ENCODE data around the gene RIOX2. TPM values are rescaled to one million over a fixed set of nuclear protein-coding genes. Genes with fewer than 3 reads are reported as not detected.

Gene RIOX2
- total RNA-seq, 1 experiment from 2014 or later, result 13.6 TPM

DNA sequence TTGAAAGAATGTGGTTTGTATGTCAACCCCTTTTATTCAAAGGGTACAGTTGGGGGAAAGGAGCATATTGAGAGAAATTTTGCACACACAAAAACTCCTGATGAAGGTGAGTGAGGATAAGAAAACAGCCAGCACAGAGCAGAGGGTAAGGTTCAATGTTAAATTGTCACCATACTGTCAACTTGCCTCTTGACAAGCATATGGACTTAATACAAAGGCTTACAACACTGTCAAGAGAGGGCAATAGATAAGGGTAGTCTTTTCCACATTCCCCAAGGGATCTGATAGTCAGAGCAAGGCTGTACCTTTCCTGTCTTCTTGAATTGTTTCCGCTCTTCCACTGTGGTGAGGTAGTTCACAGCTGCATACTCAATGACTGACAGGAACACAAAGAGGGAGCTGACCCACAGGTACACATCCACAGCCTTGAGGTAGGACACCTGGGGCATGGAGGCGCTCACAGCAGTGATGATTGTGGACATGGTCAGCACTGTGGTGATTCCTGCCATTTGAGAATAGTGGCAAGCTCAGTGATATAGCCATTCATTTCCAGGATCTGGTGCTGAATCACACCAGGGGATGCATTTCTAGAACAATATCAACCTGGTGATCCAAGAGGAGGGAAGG, 20.4 kb upstream of the RIOX2 start:
- in situ Hi-C loops (cut with HindIII; ENCODE audit: low pct_unique_long_range_greater_than_20kb, low sequenced_read_pairs), result no loop called here
- DNase-seq (ENCODE audit: low read depth), result no peak

DNA sequence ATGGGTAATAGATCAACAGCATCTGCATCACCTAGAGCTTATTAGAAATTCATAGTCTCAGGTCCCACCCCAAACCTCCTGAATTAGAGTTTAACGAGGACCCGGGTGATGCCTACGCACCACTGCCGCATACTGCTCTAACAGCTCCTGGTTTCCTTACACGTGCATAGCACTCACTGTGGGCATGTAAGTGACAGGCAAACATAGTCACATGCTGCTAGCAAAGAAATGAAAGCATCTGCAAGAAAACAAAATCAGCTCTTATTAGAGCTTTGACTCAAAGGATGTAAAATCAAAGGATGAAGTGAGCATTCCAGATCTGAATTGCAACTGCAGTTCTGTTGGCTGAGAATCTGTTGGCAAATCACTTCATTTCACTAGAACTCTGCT, 19.1 kb upstream of the RIOX2 start:
- in situ Hi-C loops (cut with HindIII; ENCODE audit: low pct_unique_long_range_greater_than_20kb, low sequenced_read_pairs), result no loop called here
- DNase-seq (ENCODE audit: low read depth), result no peak

DNA sequence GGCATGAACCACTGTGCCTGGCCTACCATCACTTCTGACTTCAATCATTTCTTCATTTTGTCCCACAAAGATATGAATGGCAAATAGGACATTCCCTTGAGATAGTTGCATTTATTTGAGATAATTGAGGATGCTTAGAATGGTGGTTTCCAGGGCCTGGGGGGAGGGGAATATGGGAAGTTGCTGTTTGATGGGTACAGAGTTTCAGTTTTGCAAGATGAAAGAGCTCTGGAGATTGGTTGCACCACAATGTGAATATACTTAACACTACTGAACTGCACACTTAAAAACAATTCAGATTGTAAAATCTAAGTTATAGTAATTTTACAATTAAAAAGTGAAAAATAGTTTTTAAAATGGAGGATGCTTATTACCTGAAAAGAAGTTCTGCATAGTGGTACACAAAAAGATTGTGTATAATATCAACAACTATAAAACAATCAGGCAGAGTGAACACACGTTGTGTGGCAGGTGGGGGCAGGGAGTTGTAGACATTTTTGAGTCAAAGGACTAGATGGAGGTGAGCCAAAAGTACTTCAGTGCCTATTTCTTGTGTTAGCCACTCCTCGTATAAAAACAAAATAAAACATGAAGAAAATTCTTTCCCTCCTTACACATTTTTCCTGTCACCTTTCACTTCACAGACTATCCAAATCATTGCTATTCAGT, 18.5 kb upstream of the RIOX2 start:
- in situ Hi-C loops (cut with HindIII; ENCODE audit: low pct_unique_long_range_greater_than_20kb, low sequenced_read_pairs), result no loop called here

DNA sequence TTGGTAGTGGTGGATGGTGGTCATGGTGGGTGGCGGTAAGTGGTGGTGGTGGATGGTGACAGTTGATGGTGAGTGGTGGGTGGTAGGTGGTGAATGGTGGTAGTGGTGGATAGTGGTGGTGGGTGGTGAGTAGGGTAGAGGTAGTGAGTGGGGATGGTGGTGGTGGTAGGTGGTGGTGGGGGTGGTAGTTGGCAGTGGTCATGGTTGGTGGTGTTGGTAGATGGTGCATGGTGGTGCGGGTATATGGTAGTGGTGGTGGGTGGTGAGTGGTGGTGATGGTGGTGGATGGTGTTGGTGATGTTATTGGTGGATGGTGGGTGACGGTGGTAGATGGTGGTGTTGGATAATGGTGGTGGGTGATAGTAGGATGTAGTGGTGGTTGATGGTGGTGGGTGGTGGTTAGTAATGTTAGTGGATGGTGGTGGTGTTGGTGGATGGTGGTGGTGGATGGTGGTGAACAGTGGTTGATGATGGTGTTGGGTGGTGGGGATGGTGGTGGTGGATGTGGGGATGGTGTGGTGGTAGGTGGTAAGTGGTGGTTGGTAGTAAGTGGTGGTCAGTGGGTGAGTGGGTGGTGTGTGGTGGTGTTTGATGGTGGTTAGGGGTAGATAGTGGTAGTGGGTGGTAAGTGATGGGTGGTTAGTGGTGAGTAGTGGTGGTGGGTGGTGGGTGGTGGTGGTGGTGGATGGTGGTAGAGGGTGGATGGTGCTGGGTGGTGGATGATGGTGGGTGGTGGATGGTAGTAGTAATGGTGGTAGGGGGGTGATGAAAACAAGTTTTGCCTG, 16.7 kb upstream of the RIOX2 start:
- no peak for DNase-seq (ENCODE audit: low read depth)
- in situ Hi-C loops (cut with HindIII; ENCODE audit: low pct_unique_long_range_greater_than_20kb, low sequenced_read_pairs), result no loop called here

More for the DNA sequence above, 18.5 kb upstream of the RIOX2 start:
- no peak for DNase-seq (ENCODE audit: low read depth)

DNA sequence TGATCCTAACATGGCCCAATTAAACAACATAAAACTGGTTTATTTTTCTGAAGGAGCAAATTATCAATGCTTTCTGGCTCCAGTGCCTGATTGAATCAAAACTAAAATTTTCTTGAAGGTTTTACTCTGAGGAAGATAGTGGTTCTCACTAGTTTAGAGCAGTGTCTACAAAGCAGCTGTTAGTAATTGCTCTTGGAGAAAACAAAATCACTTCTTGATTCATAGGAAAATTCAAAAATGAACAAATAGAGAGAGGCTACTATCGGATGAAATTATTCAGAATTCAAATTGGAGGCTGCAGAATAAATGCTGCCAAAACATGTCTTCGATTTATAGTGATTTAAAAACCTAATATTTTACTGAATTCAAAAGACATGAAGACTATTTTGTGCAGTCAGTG, 15.1 kb upstream of the RIOX2 start:
- in situ Hi-C loops (cut with HindIII; ENCODE audit: low pct_unique_long_range_greater_than_20kb, low sequenced_read_pairs), result no loop called here
- no peak for DNase-seq (ENCODE audit: low read depth)

DNA sequence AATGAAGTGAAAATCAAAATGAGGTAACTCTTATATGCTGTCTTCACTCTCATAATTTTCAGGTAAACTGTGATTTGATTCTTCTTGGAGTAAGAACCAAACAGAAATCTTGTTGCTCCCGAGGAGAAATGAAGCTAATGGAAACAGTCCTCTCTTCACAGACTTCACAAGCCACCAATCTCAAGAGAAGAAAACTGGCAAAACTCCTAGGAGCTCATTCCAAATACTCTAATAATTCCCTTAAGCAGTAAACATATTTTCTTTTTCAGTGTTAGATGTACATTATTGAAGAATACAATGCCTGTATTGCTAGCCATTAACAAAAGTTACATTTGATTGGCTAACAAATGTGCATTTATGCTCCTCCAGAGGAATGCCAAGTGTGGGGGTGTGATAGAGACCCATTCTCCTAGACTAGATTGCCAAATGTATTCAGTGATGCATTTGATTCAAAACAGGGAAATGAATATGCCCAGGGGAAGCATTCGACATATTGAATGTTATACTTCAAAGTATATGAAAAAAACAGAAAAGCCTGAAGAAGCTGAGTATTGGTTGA, 11.8 kb upstream of the RIOX2 start:
- DNase-seq (ENCODE audit: low read depth), result no peak
- in situ Hi-C loops (cut with HindIII; ENCODE audit: low pct_unique_long_range_greater_than_20kb, low sequenced_read_pairs), result no loop called here

DNA sequence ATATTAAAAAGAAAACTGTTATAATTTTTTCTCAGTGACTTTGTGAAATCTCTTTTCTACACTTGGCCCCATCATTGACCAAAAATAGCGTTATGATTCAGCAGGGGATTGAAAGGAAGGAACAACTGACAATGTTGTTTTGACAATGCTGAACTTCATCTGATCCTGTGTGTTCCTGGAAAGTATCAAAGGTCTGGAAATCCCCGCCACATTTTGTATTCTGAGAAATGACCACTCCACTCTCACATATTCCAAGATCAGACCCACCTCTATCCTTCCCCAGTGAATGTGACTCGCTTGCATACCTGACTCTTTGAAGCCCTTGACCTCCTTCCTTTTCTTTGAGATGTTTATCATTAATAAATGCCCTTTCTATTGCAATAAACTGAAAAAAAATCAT, 9.7 kb upstream of the RIOX2 start:
- in situ Hi-C loops (cut with HindIII; ENCODE audit: low pct_unique_long_range_greater_than_20kb, low sequenced_read_pairs), result no loop called here
- DNase-seq (ENCODE audit: low read depth), result peak; percentile 15

DNA sequence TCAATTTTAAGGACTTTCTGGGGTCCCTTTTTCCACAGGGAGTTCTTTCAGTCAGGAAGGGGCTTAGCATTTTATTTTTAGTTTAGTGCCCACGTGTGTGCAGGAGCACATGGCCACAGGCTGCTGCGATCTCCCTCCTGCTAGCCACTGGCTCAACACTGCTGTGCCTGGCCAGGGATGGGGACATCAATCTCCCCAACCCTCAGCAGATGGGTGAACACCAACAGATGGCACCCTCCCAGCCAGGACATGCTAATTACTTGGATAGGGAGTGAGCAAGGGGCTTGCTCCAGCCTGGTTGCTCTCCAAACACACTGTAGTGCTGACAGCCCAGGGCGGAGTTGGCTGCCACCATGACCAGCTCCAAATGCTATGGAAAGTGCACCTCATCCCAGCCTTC, 7.4 kb upstream of the RIOX2 start:
- in situ Hi-C loops (cut with HindIII; ENCODE audit: low pct_unique_long_range_greater_than_20kb, low sequenced_read_pairs), result no loop called here

DNA sequence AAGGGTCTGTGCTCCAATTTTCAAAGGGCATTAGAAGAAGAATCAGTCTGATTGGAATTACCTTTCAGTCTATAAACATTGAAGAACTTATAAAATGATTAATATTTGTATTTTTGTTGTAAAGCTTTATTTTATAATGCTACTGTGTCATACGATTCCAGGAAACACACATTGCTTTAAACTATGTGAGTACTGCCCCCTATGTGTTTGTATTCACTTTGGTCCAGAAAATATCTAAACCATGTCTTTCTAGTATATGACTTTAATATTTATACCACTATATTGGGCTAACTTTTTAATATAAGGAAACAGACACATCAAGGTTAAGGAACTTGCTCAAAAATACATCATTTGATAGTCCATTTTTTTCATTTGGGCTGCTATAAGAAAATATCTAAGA, 3.2 kb upstream of the RIOX2 start:
- in situ Hi-C loops (cut with HindIII; ENCODE audit: low pct_unique_long_range_greater_than_20kb, low sequenced_read_pairs), result no loop called here
- no peak for DNase-seq (ENCODE audit: low read depth)

More for the DNA sequence above, 7.4 kb upstream of the RIOX2 start:
- DNase-seq (ENCODE audit: low read depth), result no peak

DNA sequence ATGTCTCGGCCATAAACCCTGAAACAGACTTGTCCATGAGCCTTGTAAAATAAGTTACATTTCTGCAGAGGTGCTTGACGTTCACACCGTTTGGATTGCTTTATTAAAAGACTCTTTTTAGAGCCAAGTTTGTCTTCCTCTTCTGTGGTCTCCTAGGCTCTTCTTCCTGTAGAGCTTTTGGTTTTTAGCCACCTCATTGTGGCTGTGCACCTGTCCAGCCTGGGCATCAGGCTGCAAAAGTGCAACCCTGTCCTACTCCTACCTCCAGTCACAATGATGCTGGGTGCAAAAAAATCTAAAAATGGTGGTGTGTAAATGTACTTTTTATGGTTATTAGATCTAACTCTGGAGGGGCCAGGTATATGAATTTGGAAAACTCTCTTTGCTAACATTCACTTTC, 2.8 kb upstream of the RIOX2 start:
- in situ Hi-C loops (cut with HindIII; ENCODE audit: low pct_unique_long_range_greater_than_20kb, low sequenced_read_pairs), result no loop called here
- no peak for DNase-seq (ENCODE audit: low read depth)

DNA sequence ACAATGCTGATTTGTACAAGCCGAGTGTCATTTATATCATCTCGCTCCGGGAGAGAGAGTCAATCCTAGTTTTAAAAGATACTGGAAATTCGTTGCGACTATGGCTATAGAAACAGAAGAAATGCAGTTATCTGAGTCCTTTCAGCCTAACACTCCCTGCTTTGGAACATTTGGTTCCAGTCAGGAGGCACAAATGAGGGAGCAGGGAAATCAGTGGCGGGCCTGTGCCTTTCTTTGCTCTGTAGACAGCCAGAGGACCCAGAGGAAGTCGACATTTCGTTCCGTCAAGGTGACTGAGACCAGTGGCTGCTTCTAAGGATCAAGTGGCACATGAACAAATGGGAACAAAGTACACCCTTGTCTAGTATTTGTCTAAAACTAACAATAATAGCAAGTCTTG, 745 bp upstream of the RIOX2 start:
- DNase-seq (ENCODE audit: low read depth), result no peak
- in situ Hi-C loops (cut with HindIII; ENCODE audit: low pct_unique_long_range_greater_than_20kb, low sequenced_read_pairs), result no loop called here

DNA sequence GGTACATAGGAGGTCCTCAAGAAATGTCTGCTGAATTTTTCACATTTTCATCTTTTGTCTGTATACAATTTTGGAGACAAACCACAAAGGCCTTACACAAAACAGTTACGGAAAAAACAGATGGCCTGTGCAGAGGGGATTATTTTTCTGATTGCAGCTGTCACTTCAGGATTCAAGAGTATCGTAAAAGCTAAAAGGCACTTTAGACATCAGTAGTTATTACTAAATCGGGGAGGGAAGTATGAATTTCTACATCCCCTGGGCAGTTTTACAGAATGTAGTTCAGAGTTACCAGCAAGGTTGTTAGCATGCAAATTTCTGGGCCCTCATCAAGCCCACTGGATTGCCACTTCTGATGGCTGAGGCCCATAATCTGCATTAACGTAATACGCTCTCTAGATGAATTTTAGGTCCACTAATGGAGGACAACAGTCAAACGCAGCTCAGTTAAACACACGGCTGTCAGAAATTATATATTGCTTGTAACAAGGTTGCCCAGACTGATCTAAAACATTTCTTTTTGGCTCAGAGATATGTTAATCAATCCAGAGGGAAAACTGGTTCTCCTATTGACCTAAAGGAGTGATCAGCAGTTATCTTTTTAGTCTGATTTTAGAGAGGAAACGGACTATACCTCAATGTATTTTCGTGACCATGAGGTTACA, 1.1 kb downstream of the RIOX2 start:
- in situ Hi-C loops (cut with HindIII; ENCODE audit: low pct_unique_long_range_greater_than_20kb, low sequenced_read_pairs), result no loop called here
- DNase-seq (ENCODE audit: low read depth), result no peak

DNA sequence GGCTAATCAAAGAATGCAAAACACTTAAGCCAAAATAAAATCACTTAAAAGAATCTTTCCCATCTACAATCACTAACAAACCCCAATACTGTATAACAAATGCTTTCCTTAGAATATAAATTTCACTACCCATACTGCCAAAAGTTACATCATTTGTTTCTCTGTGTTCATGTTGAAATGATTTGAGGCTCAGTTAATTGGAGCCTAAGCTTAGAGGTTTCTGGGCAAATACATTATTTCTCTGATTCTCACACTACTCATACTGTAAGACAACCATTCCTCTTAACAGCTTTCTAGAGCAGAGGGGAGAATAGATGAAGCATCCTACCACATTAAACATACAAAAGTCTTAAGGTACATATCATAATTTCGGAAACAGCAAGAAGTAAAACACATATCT, 2.1 kb downstream of the RIOX2 start:
- DNase-seq (ENCODE audit: low read depth), result no peak
- in situ Hi-C loops (cut with HindIII; ENCODE audit: low pct_unique_long_range_greater_than_20kb, low sequenced_read_pairs), result no loop called here

DNA sequence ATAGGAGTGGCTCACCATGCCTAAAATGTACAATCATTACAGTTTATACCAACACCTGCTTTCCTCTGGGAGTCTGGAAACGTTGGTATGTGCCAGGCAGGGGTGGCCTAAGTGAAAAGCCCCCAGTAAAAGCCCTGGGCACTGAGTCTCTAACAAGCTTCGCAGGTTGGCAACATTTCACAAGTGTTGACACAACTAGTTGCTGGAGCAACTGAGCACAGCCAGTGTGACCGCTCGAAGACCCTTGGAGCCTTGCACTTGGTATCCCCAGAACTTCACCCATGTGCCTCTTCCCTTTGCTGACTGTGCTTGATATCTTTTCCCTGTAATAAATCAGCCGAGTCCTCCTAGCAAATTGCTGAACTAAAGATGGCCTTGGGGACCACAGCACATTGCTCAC, 2.7 kb downstream of the RIOX2 start:
- in situ Hi-C loops (cut with HindIII; ENCODE audit: low pct_unique_long_range_greater_than_20kb, low sequenced_read_pairs), result no loop called here

DNA sequence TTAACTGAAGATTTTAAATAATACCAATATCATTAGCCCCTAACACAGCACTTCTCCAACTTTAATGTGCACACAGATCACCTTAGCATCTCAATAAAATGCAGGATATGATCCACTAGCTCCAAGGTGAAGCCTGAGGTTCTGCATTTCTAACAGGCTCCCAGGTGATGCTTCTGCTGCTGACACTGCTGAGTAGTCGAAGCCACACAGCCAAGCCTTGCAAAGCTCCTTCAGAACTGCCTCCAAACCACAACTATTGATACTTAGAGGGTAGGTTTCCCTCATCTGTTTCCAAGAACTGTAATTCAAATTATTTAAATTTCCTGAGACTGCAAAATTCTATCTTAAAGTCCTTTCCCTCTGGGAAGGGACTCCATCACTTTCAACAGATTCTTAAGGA, 3.9 kb downstream of the RIOX2 start:
- in situ Hi-C loops (cut with HindIII; ENCODE audit: low pct_unique_long_range_greater_than_20kb, low sequenced_read_pairs), result no loop called here
- no peak for DNase-seq (ENCODE audit: low read depth)

More for the DNA sequence above, 2.7 kb downstream of the RIOX2 start:
- DNase-seq (ENCODE audit: low read depth), result no peak

DNA sequence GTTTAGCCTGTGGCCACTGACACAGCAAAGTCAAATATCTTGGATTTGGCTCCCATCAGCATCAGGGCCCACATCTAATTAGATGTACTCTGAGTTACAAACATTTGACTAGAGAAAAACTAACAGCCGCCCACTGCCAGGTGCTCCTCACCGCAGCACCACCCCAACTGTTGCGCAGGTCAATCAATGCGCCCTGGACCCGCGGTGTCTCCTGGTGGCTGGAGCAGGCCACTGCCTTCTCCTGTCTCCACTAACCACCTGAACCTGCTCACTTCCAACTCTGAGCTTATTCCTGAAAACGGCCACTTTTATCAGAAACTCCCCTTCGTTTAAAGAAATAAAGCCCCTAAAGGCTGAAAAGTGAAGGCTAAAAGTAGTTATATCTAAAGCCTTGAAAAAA, 4.3 kb downstream of the RIOX2 start:
- DNase-seq (ENCODE audit: low read depth), result no peak
- in situ Hi-C loops (cut with HindIII; ENCODE audit: low pct_unique_long_range_greater_than_20kb, low sequenced_read_pairs), result no loop called here

DNA sequence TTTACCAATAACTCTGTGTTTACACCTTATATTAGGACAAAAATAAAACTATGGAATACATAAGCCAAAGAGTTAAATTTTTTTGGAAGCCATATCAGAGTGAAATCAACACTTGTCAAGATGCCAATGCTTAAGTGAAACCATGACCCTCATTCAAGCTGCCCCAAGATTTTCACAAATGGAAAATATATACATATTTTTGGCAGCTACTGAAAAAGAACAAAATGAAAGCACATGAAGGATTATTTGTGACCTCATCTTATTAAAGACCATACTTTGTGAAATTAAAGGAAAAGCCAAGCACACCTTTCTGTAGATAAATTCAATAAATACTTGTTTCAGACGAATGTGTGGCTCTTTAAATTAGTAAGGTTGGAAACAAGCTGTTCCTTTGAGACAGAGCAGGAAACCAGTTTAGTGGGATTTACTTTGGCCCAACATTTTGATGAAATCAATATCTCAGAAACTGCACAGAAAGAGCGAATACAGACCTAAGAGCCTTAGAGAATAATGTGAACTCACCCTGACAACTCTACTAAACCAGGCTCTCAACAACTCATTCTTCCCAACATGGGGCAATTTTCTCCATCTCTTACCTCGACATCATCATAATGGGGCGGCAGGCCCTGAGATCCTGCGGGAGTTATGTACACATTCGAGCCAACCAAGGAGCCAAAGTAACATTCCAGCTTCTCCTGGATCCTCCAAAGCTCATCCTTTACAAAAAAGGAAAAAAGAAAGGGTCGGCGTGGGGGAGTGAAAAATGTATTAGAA, 11.1 kb downstream of the RIOX2 start:
- DNase-seq (ENCODE audit: low read depth), result no peak
- in situ Hi-C loops (cut with HindIII; ENCODE audit: low pct_unique_long_range_greater_than_20kb, low sequenced_read_pairs), result no loop called here

DNA sequence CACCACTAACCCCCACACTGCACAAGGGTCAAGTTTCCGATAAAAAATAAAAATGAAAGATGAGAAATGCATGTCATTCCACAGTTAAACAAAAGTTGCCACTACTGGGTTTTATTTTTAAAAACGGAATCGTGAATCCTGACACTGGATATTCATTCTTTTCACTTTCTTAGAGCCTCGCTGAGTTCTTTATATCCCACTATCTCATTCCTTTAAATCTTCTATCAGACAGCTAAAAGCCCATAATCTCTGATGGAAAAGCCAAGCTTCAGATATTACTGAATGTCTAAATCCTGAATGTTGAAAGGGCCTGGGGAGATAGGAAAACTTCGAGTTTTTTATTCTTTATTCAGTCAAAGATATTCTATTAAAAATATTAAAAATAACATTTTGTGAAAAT, 11.7 kb downstream of the RIOX2 start:
- in situ Hi-C loops (cut with HindIII; ENCODE audit: low pct_unique_long_range_greater_than_20kb, low sequenced_read_pairs), result no loop called here

More for the DNA sequence above, 11.7 kb downstream of the RIOX2 start:
- no peak for DNase-seq (ENCODE audit: low read depth)
